Measurements from ENCODE around the gene NCOA4.
"Not testable (repeated sequence)": the region's sequence is repeated elsewhere in the genome, so short reads cannot be mapped to it uniquely, and the experiment has no call there.

Gene NCOA4

DNA sequence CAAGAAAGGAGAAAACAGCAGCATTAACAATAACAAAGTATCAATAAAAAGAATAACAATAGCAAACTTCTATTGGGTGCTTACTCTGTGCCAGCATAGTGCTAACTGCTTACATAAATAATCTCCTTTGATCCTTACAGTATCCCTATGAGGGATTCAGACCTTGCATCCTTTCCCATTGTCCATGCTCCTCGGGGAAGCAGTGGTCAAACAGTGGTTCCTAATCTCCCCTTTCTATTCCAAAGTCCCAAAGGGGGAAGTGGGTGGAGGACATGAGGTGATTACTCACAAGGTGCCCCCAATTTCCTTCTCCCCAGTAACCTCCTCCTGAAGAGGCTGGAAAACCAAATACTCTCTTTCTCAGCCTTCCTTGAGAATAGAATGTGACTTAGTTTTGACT is 37.7 kb upstream of the NCOA4 start:
- Histone ChIP-seq H3K27ac (no peak overlapping the region), H3K4me3 (ENCODE audit: low read depth, low read length) (no peak overlapping the region), H3K36me3 (replicated peaks) (no peaks in the 10 kb centered on the region), H3K27me3 (replicated peaks) (no peaks in the 10 kb centered on the region)
- in situ Hi-C loops (cut with HindIII; ENCODE audit: low pct_ligation_motif_present, low sequenced_read_pairs): no loop called here
- TF ChIP-seq, protein P1, sequence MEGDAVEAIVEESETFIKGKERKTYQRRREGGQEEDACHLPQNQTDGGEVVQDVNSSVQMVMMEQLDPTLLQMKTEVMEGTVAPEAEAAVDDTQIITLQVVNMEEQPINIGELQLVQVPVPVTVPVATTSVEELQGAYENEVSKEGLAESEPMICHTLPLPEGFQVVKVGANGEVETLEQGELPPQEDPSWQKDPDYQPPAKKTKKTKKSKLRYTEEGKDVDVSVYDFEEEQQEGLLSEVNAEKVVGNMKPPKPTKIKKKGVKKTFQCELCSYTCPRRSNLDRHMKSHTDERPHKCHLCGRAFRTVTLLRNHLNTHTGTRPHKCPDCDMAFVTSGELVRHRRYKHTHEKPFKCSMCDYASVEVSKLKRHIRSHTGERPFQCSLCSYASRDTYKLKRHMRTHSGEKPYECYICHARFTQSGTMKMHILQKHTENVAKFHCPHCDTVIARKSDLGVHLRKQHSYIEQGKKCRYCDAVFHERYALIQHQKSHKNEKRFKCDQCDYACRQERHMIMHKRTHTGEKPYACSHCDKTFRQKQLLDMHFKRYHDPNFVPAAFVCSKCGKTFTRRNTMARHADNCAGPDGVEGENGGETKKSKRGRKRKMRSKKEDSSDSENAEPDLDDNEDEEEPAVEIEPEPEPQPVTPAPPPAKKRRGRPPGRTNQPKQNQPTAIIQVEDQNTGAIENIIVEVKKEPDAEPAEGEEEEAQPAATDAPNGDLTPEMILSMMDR (IDR thresholded peaks at IDR 0.05; ENCODE audit: low read depth, low read length, missing control alignments): no peak
- no peak for DNase-seq

DNA sequence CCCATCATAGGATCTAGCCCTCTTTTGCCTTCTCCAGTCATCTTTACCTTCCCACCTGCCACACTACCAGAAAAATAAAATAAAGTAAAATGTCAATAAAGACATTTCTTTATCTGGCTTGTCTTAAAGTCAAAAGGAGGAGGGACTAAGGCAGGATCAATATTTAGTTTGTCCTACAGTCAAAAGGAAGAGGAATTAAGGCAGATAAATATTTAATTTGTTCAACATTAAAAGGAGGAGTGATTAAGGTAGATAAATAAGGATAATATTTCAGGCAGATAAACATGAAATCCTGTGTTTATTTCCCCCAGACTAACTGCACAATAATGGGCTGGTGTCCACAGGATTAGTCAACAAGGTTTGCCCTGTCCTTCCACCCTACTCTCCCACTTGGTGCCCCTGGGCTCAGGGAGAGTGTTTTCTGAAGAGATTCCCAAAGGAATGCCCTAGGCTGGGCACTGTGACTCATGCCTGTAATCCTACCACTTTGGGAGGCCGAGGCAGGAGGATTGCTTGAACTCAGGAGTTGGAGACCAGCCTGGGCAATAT is 33.9 kb upstream of the NCOA4 start:
- H3K36me3 ChIP-seq (replicated peaks): no peaks in the 10 kb centered on the region
- no peak overlapping the region for H3K4me3 ChIP-seq (ENCODE audit: low read depth, low read length)
- in situ Hi-C loops (cut with HindIII; ENCODE audit: low pct_ligation_motif_present, low sequenced_read_pairs): no loop called here
- no peaks in the 10 kb centered on the region for H3K27me3 ChIP-seq (replicated peaks)
- TF ChIP-seq, protein P1 (IDR thresholded peaks at IDR 0.05; ENCODE audit: low read depth, low read length, missing control alignments): no peak
- H3K27ac ChIP-seq: no peak overlapping the region
- no peak for DNase-seq

DNA sequence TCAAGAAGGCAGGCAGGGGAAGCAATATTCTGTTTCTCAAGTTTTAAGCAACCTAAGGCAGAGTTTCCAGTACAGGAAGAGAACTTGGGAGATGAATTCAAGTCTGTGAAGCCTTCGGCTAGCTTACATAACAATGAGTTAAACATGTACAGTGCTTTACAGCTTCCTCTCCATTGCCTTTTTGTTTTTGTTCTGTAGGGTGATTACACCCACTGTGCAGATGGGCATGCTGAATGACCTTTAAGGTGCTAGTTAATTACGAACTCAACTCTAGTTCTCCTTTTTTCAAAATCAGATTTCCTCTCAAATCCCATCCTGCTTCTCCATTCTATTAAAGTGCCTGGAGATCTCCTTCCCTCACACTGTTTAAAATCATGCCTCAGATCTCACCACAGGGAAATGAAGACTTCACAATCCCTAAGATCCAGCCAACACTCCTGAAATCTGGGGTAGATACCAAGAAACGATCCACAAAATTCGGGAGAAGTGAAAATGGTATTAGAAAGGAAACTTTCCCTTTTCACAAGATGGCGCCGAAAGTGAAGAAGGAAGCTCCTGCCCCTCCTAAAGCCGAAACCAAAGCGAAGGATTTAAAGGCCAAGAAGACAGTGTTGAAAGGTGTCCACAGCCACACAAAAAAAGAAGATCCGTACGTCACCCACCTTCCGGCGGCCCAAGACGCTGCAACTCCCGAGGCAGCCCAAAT is 32.5 kb upstream of the NCOA4 start:
- in situ Hi-C loops (cut with HindIII; ENCODE audit: low pct_ligation_motif_present, low sequenced_read_pairs): no loop called here
- no peak overlapping the region for H3K4me3 ChIP-seq (ENCODE audit: low read depth, low read length)

DNA sequence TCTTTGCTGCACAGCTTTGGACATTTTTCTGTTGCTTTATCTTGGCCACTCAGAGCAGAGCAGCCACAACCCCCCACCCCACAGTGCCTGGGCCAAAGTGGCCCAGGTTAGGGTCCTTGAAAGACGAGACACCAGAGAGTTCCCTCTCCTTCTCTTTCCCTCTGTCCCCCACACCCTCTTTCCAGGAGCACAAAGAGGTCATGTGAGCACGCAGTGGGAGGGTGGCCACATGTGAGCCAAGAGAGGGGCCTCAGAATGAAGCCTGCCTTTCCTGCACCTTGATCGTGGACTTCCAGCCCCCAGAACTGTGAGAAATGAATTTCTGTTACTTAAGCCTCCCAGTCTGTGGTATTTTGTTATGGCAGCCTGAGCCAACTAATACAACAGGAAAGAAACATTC is 30.3 kb upstream of the NCOA4 start:
- no peaks in the 10 kb centered on the region for H3K36me3 ChIP-seq (replicated peaks)
- TF ChIP-seq, protein P1 (IDR thresholded peaks at IDR 0.05; ENCODE audit: low read depth, low read length, missing control alignments): no peak
- in situ Hi-C loops (cut with HindIII; ENCODE audit: low pct_ligation_motif_present, low sequenced_read_pairs): no loop called here

More for the DNA sequence above, 32.5 kb upstream of the NCOA4 start:
- no peak for DNase-seq
- Histone ChIP-seq H3K27ac (no peak overlapping the region), H3K27me3 (replicated peaks) (no peaks in the 10 kb centered on the region), H3K36me3 (replicated peaks) (no peaks in the 10 kb centered on the region)
- TF ChIP-seq, protein P1 (IDR thresholded peaks at IDR 0.05; ENCODE audit: low read depth, low read length, missing control alignments): no peak

DNA sequence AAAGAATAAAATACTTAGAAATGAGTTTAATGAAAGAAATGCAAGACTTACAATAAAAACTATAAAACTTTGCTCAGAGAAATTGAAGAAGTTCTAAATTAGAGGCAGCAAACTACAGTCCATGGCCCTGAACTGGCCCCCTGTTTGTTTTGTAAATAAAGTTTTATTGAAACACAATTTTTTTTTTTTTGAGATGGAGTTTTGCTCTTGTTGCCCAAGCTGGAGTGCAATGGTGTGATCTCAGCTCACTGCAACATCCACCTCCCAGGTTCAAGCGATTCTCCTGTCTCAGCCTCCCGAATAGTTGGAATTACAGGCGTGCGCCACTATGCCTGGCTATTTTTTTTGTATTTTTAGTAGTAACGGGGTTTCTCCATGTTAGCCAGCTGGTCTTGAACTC is 27.5 kb upstream of the NCOA4 start:
- H3K27ac ChIP-seq; in situ Hi-C loops (cut with HindIII; ENCODE audit: low pct_ligation_motif_present, low sequenced_read_pairs); H3K36me3 ChIP-seq (replicated peaks): not testable (repeated sequence)

More for the DNA sequence above, 30.3 kb upstream of the NCOA4 start:
- Histone ChIP-seq H3K4me3 (ENCODE audit: low read depth, low read length) (no peak overlapping the region), H3K27ac (no peak overlapping the region), H3K27me3 (replicated peaks) (no peaks in the 10 kb centered on the region)
- DNase-seq: no peak

DNA sequence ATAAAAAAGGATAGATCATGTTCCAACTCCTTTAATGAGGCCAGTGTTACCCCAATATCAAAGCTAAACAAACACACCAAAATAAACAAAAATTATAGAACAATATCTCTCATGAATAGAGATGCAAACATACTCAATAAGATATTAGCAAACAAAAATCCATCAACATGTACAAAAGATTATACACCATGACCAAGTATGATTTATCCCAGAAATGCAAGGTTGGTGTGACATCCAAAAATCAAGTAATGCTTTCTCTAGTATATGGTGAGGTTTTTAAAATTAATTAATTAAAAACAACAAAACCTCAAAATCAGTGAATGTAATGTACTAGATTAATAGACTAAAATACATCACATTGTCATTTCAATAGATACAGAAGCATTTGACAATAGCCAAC is 26.6 kb upstream of the NCOA4 start:
- no peak overlapping the region for H3K27ac ChIP-seq
- no peak for DNase-seq
- TF ChIP-seq, protein P1 (IDR thresholded peaks at IDR 0.05; ENCODE audit: low read depth, low read length, missing control alignments): no peak
- in situ Hi-C loops (cut with HindIII; ENCODE audit: low pct_ligation_motif_present, low sequenced_read_pairs): no loop called here
- no peak overlapping the region for H3K4me3 ChIP-seq (ENCODE audit: low read depth, low read length)
- no peaks in the 10 kb centered on the region for H3K27me3 ChIP-seq (replicated peaks)
- H3K36me3 ChIP-seq (replicated peaks): no peaks in the 10 kb centered on the region

More for the DNA sequence above, 27.5 kb upstream of the NCOA4 start:
- H3K27me3 ChIP-seq (replicated peaks); DNase-seq; H3K4me3 ChIP-seq (ENCODE audit: low read depth, low read length): not testable (repeated sequence)

All from brain microvascular endothelial cell (primary cell).